GM12874 (cell line): ENCODE measurements around the gene KIAA0513.

Experiments
- CTCF ChIP-seq: IDR thresholded peaks from 2 replicates; pipeline ENCODE4 v1.5.1; 2011; ENCODE audit warnings: low read depth, mild to moderate bottlenecking, control low read depth, low read length, moderate library complexity; ENCODE audit not compliant: insufficient read depth

The KIAA0513 gene

DNA sequence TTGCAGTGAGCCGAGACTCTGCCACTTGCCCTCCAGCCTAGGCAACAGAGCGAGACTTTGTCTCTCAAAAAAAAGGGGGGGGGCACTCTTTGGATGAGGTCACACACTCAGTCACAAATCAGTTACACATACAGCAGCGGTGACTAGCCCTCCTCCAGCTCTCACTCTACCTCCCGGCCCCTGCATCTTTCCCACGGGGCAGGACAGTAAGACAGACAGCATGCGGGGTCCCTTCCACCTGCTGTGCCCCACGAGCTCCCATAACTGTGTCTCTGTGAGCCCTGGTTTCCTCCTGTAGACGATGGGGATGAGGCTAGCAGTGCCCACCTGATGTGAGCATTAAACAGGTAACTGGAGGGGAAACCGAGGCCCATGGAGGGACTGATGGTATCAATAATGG lies 79.5 kb downstream of the KIAA0513 start:
- no peak for TF ChIP-seq CTCF

DNA sequence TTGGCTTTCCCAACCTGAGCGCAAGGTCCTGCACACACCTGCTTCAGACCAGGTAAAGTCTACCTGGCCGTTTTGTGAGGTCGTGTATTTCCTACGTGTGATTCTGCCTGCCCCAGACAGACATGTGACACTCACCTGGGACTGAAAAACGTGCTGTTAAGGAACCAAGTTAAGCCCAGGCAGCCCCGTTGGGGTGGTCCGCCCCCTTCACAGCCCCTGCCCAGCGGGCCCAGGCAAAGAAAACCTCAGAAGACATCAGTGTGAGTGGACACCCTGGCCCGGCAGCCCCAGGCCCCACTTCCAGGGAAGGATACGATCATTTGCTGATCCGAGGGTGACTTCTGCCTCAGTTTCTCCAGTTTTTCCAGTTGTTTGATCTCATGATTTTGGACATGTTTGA lies 79.9 kb downstream of the KIAA0513 start:
- no peak for TF ChIP-seq CTCF

DNA sequence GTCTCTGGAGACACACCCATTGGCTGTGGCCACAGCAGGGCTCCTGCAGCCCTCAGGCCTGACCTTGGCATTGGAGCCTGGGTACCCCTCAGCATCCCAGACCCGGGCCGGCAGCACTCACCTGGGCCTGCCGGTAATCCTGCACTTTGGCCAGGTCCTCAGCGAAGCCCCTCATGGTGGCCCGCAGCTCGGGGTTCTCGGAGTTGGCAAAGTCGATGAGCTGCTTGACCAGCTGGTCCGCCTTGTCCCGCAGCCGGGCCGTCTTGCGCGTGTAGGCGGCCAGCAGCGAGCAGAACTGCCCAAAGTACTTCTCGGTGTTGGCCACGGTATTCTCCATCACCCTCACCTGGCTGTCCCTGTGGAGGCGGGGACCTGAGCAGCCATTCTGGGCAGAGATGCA lies 82.5 kb downstream of the KIAA0513 start:
- TF ChIP-seq CTCF, result no peak

- TF ChIP-seq CTCF, result no peak
Measured at GRCh38 chr16:85111184-85111583, 83.6 kb downstream of the KIAA0513 start.

GRCh38 chr16:85112364-85112763 lies 84.8 kb downstream of the KIAA0513 start, which contains the start of gene CIBAR2:
Gene CIBAR2 (minus strand): TSS chr16:85112472. CDS start chr16:85112352, 120 bp downstream.
- no peak for TF ChIP-seq CTCF

DNA sequence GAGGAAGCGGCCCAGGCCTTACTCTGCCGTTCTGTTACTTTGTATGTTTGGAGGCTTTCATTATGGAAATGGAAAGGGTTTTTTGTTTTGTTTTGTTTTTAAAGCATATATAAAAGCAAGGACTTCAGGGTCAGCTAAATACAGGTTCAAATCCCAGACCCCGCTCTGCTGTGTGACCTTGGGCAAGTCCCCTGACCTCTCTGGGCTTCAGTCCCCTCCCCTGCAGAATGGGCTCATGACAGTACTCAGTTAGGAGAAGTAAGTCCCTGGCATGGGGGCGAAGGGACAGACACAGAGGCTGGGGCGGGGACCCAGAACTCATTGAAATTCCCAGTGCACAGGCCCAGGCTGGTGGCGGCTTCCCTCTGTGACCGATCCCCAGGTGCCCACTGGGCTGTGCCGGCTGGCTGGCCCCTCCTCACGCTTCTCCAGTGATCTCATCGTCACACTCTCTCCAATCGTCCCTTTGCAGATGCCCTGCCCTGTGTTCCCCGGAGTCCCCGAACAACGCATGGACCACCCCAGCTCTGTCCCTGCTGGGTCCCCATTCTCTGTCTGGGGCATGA lies 85.7 kb downstream of the KIAA0513 start:
- no peak for TF ChIP-seq CTCF

DNA sequence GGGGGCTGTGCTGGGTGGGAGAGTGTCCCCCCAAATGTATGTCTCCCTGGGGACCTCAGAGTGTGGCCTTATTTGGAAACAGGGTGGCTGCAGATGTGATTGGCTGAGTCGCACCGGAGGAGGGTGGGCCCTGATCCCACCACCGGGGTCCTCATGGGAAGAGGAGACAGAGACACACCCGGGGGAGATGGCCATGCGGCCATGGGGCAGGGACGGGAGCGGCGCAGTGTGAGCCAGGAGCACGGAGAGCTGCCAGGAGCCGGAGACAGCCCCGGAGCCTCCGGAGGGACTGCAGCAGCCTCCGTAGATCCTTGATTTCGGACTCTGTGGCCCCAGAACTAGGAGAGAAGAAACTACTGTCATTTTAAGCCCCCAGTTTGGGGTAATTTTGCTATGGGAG lies 86.3 kb downstream of the KIAA0513 start:
- TF ChIP-seq CTCF, result no peak
